ENCODE data around the gene CSMD2. TPM values are rescaled to one million over a fixed set of nuclear protein-coding genes. Genes with fewer than 3 reads are reported as not detected.

The CSMD2 gene
- polyA plus RNA-seq, 4 donors: under 0.01 to 0.54 (median 0.09) TPM

DNA sequence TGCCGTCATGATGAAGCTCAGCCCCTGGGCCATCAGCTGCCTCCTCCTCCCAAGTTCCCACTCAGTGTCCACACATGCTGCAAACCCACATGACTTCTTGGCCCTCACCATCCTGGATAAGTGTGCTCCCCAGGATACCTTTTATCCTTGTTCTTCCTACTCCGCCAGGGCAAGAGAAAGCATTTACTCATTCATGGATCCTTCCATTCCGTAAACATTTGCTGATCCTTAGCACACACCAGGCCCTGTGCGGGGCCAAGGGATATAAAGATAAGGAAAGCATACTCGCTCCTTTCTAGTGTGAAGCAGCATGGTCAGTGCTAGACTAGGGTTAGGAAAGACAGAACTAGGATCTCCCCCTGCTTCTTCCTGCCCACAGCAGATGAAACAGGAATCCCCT is 423.3 kb downstream of the CSMD2 start:
- Histone ChIP-seq H3K4me1 (ENCODE audit: control insufficient read depth in 3 of 3, insufficient read depth in 2 of 3, low read depth in 1 of 3, low read length in 2 of 3) (no peaks in the 10 kb centered on the region), H3K4me3 (ENCODE audit: low read depth in 1 of 3, low read length in 3 of 3) (no peak overlapping the region), H3K36me3 (ENCODE audit: control insufficient read depth in 3 of 3, insufficient read depth in 2 of 3, low read depth in 1 of 3, low read length in 3 of 3) (no peaks in the 10 kb centered on the region), H3K9me3 (ENCODE audit: control insufficient read depth in 2 of 2, insufficient read depth in 1 of 2, low read depth in 1 of 2, low read length in 1 of 2) (no peaks in the 10 kb centered on the region), H3K27me3 (ENCODE audit: control insufficient read depth in 3 of 3, insufficient read depth in 3 of 3, low read length in 3 of 3) (peaks cover 0 to 2% (median 2%) of the 10 kb centered on the region in 3 donors), H3K27ac (ENCODE audit: low read depth in 1 of 3, low read length in 2 of 3) (no peak overlapping the region)
- FAIRE-seq (no peak), DNase-seq (no peak)
- WGBS, 3 donors: 25 to 67% (median 52%) methylated on average over 5 of the region's 5 CpGs

DNA sequence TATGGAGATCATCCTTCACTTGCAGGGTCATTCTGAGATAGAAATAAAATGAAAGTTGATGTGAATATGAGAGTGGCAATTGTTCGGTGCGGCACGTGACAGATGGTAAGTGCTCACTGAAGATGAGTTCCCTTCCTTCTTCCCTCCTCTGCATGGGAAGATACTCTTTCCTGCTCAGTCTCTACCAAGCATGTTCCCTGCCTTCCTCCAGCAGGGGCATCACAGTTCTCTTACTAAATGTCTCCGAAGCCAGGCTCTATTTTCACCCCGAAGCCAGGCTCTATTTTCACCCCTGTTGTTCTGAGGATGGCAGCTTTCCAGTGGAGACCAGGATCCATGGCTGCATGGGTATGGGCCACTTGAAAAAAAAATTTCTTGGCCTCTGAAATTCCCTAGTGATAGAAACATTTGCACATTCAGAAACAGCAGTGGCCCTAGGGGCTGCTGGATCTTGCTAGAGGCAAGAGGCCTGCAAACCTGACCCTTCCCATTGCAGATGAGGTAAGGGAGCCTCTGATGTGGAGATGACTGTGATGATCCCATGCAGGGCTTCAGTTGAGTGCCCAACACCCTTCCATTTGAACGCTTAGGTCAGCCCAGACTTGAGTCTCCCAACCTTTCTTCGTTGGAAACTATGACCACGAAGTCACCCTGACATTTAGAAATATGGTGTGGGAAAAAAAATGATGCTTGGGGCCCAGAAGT is 424.8 kb downstream of the CSMD2 start:
- Histone ChIP-seq H3K4me1 (ENCODE audit: control insufficient read depth in 3 of 3, insufficient read depth in 2 of 3, low read depth in 1 of 3, low read length in 2 of 3) (no peaks in the 10 kb centered on the region), H3K4me3 (ENCODE audit: low read depth in 1 of 3, low read length in 3 of 3) (no peak overlapping the region), H3K27me3 (ENCODE audit: control insufficient read depth in 3 of 3, insufficient read depth in 3 of 3, low read length in 3 of 3) (peaks cover 0 to 2% (median 2%) of the 10 kb centered on the region in 3 donors), H3K36me3 (ENCODE audit: control insufficient read depth in 3 of 3, insufficient read depth in 2 of 3, low read depth in 1 of 3, low read length in 3 of 3) (no peaks in the 10 kb centered on the region), H3K9me3 (ENCODE audit: control insufficient read depth in 2 of 2, insufficient read depth in 1 of 2, low read depth in 1 of 2, low read length in 1 of 2) (no peaks in the 10 kb centered on the region), H3K27ac (ENCODE audit: low read depth in 1 of 3, low read length in 2 of 3) (no peak overlapping the region)
- 75 to 80% (median 80%) methylated on average over 8 of the region's 8 CpGs for WGBS, 3 donors
- no peak for DNase-seq
- no peak for FAIRE-seq

DNA sequence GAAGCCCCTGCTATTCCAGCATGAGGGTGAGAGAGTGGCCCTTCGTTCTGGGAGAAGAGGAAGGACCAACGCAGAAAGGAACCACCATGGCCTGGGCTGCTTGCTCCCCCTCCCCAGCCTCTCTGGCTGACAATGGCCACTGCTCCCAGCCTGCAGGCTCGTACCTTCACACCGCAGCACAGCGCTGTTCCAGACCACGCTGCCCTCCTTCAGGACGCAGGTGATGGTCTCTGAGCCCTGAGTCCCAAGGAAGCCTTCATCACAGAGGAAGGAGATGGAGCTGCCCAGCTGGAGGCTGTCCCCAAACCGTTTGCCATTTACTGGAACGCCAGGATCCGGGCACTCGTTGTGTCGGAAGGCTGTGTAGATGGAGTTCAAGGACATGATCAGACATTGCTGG is 426.1 kb downstream of the CSMD2 start:
- 81 to 85% (median 85%) methylated on average over 12 of the region's 12 CpGs for WGBS, 3 donors
- no peak for FAIRE-seq
- Histone ChIP-seq H3K4me3 (ENCODE audit: low read depth in 1 of 3, low read length in 3 of 3) (no peak overlapping the region), H3K27me3 (ENCODE audit: control insufficient read depth in 3 of 3, insufficient read depth in 3 of 3, low read length in 3 of 3) (peaks cover 0 to 2% (median 2%) of the 10 kb centered on the region in 3 donors), H3K4me1 (ENCODE audit: control insufficient read depth in 3 of 3, insufficient read depth in 2 of 3, low read depth in 1 of 3, low read length in 2 of 3) (no peaks in the 10 kb centered on the region), H3K36me3 (ENCODE audit: control insufficient read depth in 3 of 3, insufficient read depth in 2 of 3, low read depth in 1 of 3, low read length in 3 of 3) (no peaks in the 10 kb centered on the region), H3K27ac (ENCODE audit: low read depth in 1 of 3, low read length in 2 of 3) (no peak overlapping the region), H3K9me3 (ENCODE audit: control insufficient read depth in 2 of 2, insufficient read depth in 1 of 2, low read depth in 1 of 2, low read length in 1 of 2) (no peaks in the 10 kb centered on the region)
- DNase-seq: no peak

DNA sequence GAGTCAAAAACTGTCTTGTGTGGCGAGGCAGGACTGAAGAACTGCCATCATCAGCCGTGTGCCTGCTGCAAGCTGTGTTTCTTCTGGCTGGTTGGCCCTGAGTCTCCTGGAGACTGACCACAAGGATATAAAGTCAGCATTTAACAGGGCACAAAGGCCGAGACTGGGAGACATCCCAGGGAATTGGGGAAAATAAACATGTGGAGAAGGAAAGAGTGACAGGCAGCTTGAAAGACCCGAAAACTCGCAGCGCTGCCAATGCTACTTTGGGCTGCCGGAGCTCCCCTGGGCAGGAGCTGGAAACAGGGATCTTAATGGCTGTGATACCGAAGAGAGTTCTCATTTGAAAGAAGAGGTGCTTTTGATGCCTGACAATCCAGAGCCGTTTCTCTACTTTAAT is 426.5 kb downstream of the CSMD2 start:
- H3K9me3 ChIP-seq (ENCODE audit: control insufficient read depth in 2 of 2, insufficient read depth in 1 of 2, low read depth in 1 of 2, low read length in 1 of 2): no peaks in the 10 kb centered on the region
- H3K4me3 ChIP-seq (ENCODE audit: low read depth in 1 of 3, low read length in 3 of 3): no peak overlapping the region
- peaks cover 0 to 2% (median 2%) of the 10 kb centered on the region in 3 donors for H3K27me3 ChIP-seq (ENCODE audit: control insufficient read depth in 3 of 3, insufficient read depth in 3 of 3, low read length in 3 of 3)
- DNase-seq (no peak), FAIRE-seq (no peak)
- no peak overlapping the region for H3K27ac ChIP-seq (ENCODE audit: low read depth in 1 of 3, low read length in 2 of 3)
- no peaks in the 10 kb centered on the region for H3K4me1 ChIP-seq (ENCODE audit: control insufficient read depth in 3 of 3, insufficient read depth in 2 of 3, low read depth in 1 of 3, low read length in 2 of 3)
- H3K36me3 ChIP-seq (ENCODE audit: control insufficient read depth in 3 of 3, insufficient read depth in 2 of 3, low read depth in 1 of 3, low read length in 3 of 3): no peaks in the 10 kb centered on the region
- 74 to 80% (median 77%) methylated on average over 9 of the region's 9 CpGs for WGBS, 3 donors

DNA sequence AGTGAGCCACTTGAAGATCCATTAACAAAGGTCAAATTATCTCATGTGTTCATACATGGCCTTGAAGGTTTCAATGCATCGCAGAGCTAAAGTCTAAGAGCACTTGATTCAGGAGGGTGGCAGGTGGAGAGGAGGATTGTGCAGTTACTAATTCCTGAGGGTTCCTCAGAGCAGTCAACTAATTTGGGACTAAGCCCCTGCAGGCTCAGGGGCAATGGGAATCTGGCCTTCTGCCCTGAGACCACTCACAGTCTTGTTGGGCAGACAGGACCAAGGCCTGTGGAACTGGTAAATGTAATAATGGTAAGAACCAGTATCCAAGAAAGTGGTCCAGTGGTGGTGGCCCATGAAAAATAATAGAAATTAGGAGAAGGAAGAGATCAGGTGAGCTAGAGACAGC is 428.5 kb downstream of the CSMD2 start:
- Histone ChIP-seq H3K9me3 (ENCODE audit: control insufficient read depth in 2 of 2, insufficient read depth in 1 of 2, low read depth in 1 of 2, low read length in 1 of 2) (no peaks in the 10 kb centered on the region), H3K4me1 (ENCODE audit: control insufficient read depth in 3 of 3, insufficient read depth in 2 of 3, low read depth in 1 of 3, low read length in 2 of 3) (no peaks in the 10 kb centered on the region), H3K27ac (ENCODE audit: low read depth in 1 of 3, low read length in 2 of 3) (no peak overlapping the region), H3K27me3 (ENCODE audit: control insufficient read depth in 3 of 3, insufficient read depth in 3 of 3, low read length in 3 of 3) (peaks cover 0 to 2% (median 0%) of the 10 kb centered on the region in 3 donors), H3K36me3 (ENCODE audit: control insufficient read depth in 3 of 3, insufficient read depth in 2 of 3, low read depth in 1 of 3, low read length in 3 of 3) (no peaks in the 10 kb centered on the region), H3K4me3 (ENCODE audit: low read depth in 1 of 3, low read length in 3 of 3) (no peak overlapping the region)
- DNase-seq (no peak), FAIRE-seq (no peak)
- WGBS, 3 donors: 93 to 100% (median 96%) methylated on average over 1 of the region's 1 CpG

DNA sequence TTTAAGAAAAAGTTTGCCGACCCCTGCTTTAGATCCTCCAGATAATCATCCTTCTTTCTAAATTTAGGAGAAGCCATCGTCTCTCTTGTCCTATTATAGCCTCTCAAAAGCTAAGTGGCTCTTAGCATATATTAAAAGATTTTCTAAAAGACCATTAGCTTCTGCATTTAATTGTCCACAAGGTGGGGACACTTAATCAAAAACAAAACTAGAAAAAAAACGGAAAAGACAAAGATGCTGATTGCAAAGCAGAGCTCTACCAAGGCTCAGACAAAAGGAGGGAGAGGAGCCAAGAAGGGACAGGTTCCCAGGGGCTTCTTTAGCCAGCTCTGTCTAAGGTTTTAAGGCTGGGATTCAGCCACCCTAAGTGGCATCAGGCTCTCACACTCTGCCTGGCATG is 429.4 kb downstream of the CSMD2 start:
- no peak for FAIRE-seq
- no peaks in the 10 kb centered on the region for H3K9me3 ChIP-seq (ENCODE audit: control insufficient read depth in 2 of 2, insufficient read depth in 1 of 2, low read depth in 1 of 2, low read length in 1 of 2)
- 15 to 24% (median 21%) methylated on average over 3 of the region's 3 CpGs for WGBS, 3 donors
- H3K27me3 ChIP-seq (ENCODE audit: control insufficient read depth in 3 of 3, insufficient read depth in 3 of 3, low read length in 3 of 3): peaks cover 0 to 2% (median 0%) of the 10 kb centered on the region in 3 donors
- H3K4me3 ChIP-seq (ENCODE audit: low read depth in 1 of 3, low read length in 3 of 3): no peak overlapping the region
- no peaks in the 10 kb centered on the region for H3K36me3 ChIP-seq (ENCODE audit: control insufficient read depth in 3 of 3, insufficient read depth in 2 of 3, low read depth in 1 of 3, low read length in 3 of 3)
- no peaks in the 10 kb centered on the region for H3K4me1 ChIP-seq (ENCODE audit: control insufficient read depth in 3 of 3, insufficient read depth in 2 of 3, low read depth in 1 of 3, low read length in 2 of 3)
- DNase-seq: no peak
- H3K27ac ChIP-seq (ENCODE audit: low read depth in 1 of 3, low read length in 2 of 3): no peak overlapping the region

DNA sequence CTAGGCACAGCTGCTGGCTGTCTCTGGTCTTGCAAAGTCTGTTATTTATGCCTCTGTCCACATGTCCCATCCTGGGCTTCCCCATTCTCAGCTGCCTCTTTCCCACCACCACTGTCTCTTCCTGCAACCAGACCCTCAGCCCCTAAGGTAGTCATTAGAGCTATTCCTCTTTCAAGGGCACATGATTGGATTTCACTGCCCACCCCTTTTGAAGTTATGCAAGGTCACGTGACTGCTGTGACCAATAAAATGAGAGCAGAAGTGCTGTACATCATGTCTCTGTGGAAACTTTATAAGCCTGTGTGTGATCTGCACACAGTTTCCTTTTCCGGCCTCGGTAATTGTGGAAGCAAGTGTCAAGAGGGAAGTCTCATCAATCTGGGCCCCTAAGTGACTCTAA is 437.7 kb downstream of the CSMD2 start:
- 64 to 81% (median 68%) methylated on average over 3 of the region's 3 CpGs for WGBS, 3 donors
- no peak overlapping the region for H3K27ac ChIP-seq (ENCODE audit: low read depth in 1 of 3, low read length in 2 of 3)
- H3K4me3 ChIP-seq (ENCODE audit: low read depth in 1 of 3, low read length in 3 of 3): no peak overlapping the region
- H3K4me1 ChIP-seq (ENCODE audit: control insufficient read depth in 3 of 3, insufficient read depth in 2 of 3, low read depth in 1 of 3, low read length in 2 of 3): no peaks in the 10 kb centered on the region
- H3K36me3 ChIP-seq (ENCODE audit: control insufficient read depth in 3 of 3, insufficient read depth in 2 of 3, low read depth in 1 of 3, low read length in 3 of 3): no peaks in the 10 kb centered on the region
- peaks cover 0 to 2% (median 0%) of the 10 kb centered on the region in 3 donors for H3K27me3 ChIP-seq (ENCODE audit: control insufficient read depth in 3 of 3, insufficient read depth in 3 of 3, low read length in 3 of 3)
- DNase-seq: no peak
- H3K9me3 ChIP-seq (ENCODE audit: control insufficient read depth in 2 of 2, insufficient read depth in 1 of 2, low read depth in 1 of 2, low read length in 1 of 2): no peaks in the 10 kb centered on the region
- FAIRE-seq: no peak

DNA sequence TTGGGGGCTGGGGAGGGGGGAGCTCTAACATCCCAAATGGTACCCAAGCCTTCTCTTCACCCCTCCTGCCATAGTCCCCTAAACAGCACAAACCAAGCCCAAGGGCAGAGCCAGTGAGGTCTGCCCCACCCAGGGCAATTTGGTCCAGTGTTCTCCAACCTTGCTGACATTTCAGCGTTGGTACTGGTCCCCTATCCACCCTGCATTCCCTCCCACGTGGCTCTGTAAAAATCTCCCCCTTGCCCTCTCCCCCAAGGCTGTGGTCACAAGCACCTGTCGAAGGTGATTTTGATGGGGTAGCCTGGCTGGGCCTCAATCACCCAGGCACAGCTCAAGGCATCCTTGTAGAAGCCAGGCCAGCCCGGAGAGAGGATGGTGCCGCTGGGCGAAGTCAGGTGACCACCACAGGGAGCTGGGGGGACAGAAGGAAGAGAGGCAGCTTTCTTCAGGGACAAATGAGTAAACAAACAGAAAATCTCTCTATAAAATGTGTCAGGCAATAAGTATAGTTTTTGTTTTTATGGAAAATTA is 438.7 kb downstream of the CSMD2 start:
- Histone ChIP-seq H3K4me1 (ENCODE audit: control insufficient read depth in 3 of 3, insufficient read depth in 2 of 3, low read depth in 1 of 3, low read length in 2 of 3) (no peaks in the 10 kb centered on the region), H3K4me3 (ENCODE audit: low read depth in 1 of 3, low read length in 3 of 3) (no peak overlapping the region), H3K9me3 (ENCODE audit: control insufficient read depth in 2 of 2, insufficient read depth in 1 of 2, low read depth in 1 of 2, low read length in 1 of 2) (no peaks in the 10 kb centered on the region), H3K36me3 (ENCODE audit: control insufficient read depth in 3 of 3, insufficient read depth in 2 of 3, low read depth in 1 of 3, low read length in 3 of 3) (no peaks in the 10 kb centered on the region), H3K27me3 (ENCODE audit: control insufficient read depth in 3 of 3, insufficient read depth in 3 of 3, low read length in 3 of 3) (peaks cover 0 to 2% (median 0%) of the 10 kb centered on the region in 3 donors), H3K27ac (ENCODE audit: low read depth in 1 of 3, low read length in 2 of 3) (no peak overlapping the region)
- WGBS, 3 donors: 75 to 77% (median 76%) methylated on average over 6 of the region's 6 CpGs
- DNase-seq: no peak
- no peak for FAIRE-seq
